A549 (cell line): ENCODE results near the gene USP44.

Experiments
- CHD4 ChIP-seq: fragments of 200-600 bp; sonication (generic); IDR thresholded peaks from 2 replicates; pipeline ENCODE4 v1.6.1; 2016; ENCODE audit warnings: antibody characterized with exemption, mild to moderate bottlenecking, borderline replicate concordance
- CTCF ChIP-seq: fragments of >200 bp; sonication (Bioruptor Twin); formaldehyde crosslinking; IDR thresholded peaks from 3 replicates; pipeline ENCODE4 v1.5.1; 2016
- RAD21 ChIP-seq, 2 experiments: fragments of >200 bp in 1 of 2; sonication (Bioruptor Twin) in 1 of 2; formaldehyde crosslinking in 1 of 2; IDR thresholded peaks in 1 of 2; conservative IDR thresholded peaks in 1 of 2; 2 replicates in 1 of 2; 3 replicates in 1 of 2; pipeline ENCODE4 v1.6.1; 2012 to 2018; ENCODE audit warnings: inconsistent platforms in 1 of 2
- REST ChIP-seq: fragments of 200-600 bp; sonication (generic); IDR thresholded peaks from 2 replicates; pipeline ENCODE4 v1.6.1; 2016; ENCODE audit warnings: antibody characterized with exemption, mild to moderate bottlenecking, moderate library complexity

GRCh38 chr12:95511977-95512376 lies 39.3 kb downstream of the USP44 start:
- no peak for TF ChIP-seq CTCF
- no peak for TF ChIP-seq CHD4
- no peak for TF ChIP-seq RAD21 (conservative IDR thresholded peaks at IDR 0.05 in 1 of 2, IDR thresholded peaks at IDR 0.05 in 1 of 2)
- no peak for TF ChIP-seq REST
